Measurements from ENCODE around the gene SF3B1. TPM values are rescaled to one million over a fixed set of nuclear protein-coding genes. Genes with fewer than 3 reads are reported as not detected.

Gene SF3B1
- polyA plus RNA-seq, 1 experiment: 651 TPM

DNA sequence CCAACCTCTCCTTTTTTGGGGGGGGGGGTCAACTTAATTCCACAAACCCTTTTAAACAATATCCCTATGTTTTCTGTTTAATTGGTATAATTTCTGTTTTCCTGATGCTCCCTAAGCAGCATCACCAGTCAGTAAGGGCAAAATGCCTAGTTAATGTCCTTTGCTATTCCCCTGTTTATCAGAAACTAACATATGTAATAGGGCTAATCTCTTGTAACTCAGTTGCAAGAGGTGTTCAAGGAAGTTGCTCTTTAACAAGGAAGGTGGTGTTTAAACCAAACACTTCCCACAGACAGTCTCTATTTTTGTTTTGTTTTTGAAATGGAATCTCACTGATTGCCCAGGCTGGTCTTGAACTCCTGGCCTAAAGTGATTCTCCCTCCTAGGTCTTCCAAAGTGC lies 12.0 kb upstream of the SF3B1 start:
- POLR2A ChIA-PET: no interaction called here
- Histone ChIP-seq H3K9me3 (ENCODE audit: control insufficient read depth, insufficient read depth, low read length) (peaks cover 4% of the 10 kb centered on the region; the same call in 1 of the 2 replicates), H3K27me3 (ENCODE audit: control insufficient read depth, insufficient read depth, low read length) (no peaks in the 10 kb centered on the region), H3K4me3 (ENCODE audit: low read depth, low read length) (no peak overlapping the region), H3K27ac (ENCODE audit: low read depth, low read length) (no peak overlapping the region)
- CTCF ChIA-PET: no interaction called here
- DNase-seq (ENCODE audit: low read depth, low spot score): no peak
- TF ChIP-seq, protein P1, sequence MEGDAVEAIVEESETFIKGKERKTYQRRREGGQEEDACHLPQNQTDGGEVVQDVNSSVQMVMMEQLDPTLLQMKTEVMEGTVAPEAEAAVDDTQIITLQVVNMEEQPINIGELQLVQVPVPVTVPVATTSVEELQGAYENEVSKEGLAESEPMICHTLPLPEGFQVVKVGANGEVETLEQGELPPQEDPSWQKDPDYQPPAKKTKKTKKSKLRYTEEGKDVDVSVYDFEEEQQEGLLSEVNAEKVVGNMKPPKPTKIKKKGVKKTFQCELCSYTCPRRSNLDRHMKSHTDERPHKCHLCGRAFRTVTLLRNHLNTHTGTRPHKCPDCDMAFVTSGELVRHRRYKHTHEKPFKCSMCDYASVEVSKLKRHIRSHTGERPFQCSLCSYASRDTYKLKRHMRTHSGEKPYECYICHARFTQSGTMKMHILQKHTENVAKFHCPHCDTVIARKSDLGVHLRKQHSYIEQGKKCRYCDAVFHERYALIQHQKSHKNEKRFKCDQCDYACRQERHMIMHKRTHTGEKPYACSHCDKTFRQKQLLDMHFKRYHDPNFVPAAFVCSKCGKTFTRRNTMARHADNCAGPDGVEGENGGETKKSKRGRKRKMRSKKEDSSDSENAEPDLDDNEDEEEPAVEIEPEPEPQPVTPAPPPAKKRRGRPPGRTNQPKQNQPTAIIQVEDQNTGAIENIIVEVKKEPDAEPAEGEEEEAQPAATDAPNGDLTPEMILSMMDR (IDR thresholded peaks at IDR 0.05; ENCODE audit: low read depth, low read length): no peak

DNA sequence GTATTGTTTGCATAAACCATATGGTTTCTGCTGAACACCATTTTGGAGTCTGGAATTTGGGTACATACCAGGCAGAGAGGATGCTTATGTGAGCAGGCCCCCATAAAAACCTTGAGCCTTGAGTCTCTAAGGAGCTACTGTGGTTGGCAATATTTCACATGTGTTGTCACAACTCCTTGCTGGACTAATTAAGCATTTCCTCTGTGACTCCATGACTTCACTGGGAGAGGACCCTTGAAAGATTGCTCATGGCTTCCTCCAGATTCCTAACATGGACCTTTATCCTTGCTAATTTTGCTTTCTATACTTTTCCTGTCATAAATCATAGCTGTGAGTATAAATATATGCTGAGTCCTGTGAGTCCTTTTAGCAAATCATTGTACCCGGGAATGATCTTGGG lies 10.9 kb upstream of the SF3B1 start:
- ChIA-PET POLR2A (no interaction called here), CTCF (interaction anchor here (0.8 kb wide), 1 partner anchor 10 kb away, joined by 3 read pairs; no protein-coding TSS in a partner anchor)
- peaks cover 4% of the 10 kb centered on the region; the same call in 1 of the 2 replicates for H3K9me3 ChIP-seq (ENCODE audit: control insufficient read depth, insufficient read depth, low read length)
- H3K27me3 ChIP-seq (ENCODE audit: control insufficient read depth, insufficient read depth, low read length): no peaks in the 10 kb centered on the region
- TF ChIP-seq, protein P1 (IDR thresholded peaks at IDR 0.05; ENCODE audit: low read depth, low read length): no peak
- H3K4me3 ChIP-seq (ENCODE audit: low read depth, low read length): no peak overlapping the region
- H3K27ac ChIP-seq (ENCODE audit: low read depth, low read length): no peak overlapping the region
- DNase-seq (ENCODE audit: low read depth, low spot score): no peak

DNA sequence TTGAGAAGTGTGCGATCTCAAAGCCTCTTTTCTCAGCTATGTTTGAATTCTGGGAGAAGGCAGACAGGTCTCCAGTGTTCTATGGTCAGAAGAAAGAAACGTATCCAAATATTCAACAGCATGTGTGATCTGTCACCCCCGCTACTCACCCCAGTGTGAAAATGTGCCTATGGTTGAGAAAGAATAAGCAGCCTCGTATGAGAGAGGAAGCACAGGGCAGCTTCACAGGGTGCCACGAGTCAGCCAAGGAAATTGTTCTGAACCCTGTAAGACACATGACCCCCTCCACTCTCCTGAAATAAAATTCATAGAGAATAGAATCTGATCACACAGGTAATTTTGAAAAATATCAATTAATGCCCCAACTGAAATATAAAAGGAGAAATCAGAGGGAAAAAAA lies 8.0 kb upstream of the SF3B1 start:
- ChIA-PET POLR2A (interaction anchor here (1.5 kb wide), 1 partner anchor 10 kb away, joined by 7 read pairs; the partner anchor contains the start of gene COQ10B), CTCF (no interaction called here)
- DNase-seq (ENCODE audit: low read depth, low spot score): no peak
- Histone ChIP-seq H3K9me3 (ENCODE audit: control insufficient read depth, insufficient read depth, low read length) (no peaks in the 10 kb centered on the region), H3K27me3 (ENCODE audit: control insufficient read depth, insufficient read depth, low read length) (no peaks in the 10 kb centered on the region), H3K4me3 (ENCODE audit: low read depth, low read length) (no peak overlapping the region), H3K27ac (ENCODE audit: low read depth, low read length) (no peak overlapping the region)
- TF ChIP-seq, protein P1 (IDR thresholded peaks at IDR 0.05; ENCODE audit: low read depth, low read length): no peak

DNA sequence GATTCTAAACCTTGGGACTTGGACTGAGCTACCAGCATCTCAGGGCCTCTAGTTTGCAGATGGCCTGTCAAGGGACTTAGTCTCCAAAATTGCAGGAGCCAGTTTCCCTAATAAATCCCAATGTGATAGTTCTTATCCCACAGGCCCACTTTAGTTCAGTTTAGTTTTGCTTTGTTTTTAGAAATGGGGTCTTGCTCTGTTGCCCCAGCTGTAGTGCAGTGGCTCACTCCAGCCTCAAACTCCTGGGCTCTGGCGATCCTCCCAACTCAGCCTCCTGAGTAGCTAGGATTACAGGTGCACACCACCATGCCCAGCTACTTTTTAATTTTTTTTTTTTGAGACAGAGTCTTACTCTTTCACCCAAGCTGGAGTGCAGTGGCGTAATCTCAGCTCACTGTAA lies 2.6 kb upstream of the SF3B1 start:
- TF ChIP-seq, protein P1 (IDR thresholded peaks at IDR 0.05; ENCODE audit: low read depth, low read length): no peak
- CTCF ChIA-PET: no interaction called here
- no peak for DNase-seq (ENCODE audit: low read depth, low spot score)
- no peak overlapping the region for H3K27ac ChIP-seq (ENCODE audit: low read depth, low read length)
- POLR2A ChIA-PET: interaction anchor here (1.6 kb wide), 1 partner anchor 16 kb away, joined by 5 read pairs; the partner anchor contains the start of gene COQ10B
- H3K27me3 ChIP-seq (ENCODE audit: control insufficient read depth, insufficient read depth, low read length): no peaks in the 10 kb centered on the region
- no peak overlapping the region for H3K4me3 ChIP-seq (ENCODE audit: low read depth, low read length)
- H3K9me3 ChIP-seq (ENCODE audit: control insufficient read depth, insufficient read depth, low read length): no peaks in the 10 kb centered on the region

DNA sequence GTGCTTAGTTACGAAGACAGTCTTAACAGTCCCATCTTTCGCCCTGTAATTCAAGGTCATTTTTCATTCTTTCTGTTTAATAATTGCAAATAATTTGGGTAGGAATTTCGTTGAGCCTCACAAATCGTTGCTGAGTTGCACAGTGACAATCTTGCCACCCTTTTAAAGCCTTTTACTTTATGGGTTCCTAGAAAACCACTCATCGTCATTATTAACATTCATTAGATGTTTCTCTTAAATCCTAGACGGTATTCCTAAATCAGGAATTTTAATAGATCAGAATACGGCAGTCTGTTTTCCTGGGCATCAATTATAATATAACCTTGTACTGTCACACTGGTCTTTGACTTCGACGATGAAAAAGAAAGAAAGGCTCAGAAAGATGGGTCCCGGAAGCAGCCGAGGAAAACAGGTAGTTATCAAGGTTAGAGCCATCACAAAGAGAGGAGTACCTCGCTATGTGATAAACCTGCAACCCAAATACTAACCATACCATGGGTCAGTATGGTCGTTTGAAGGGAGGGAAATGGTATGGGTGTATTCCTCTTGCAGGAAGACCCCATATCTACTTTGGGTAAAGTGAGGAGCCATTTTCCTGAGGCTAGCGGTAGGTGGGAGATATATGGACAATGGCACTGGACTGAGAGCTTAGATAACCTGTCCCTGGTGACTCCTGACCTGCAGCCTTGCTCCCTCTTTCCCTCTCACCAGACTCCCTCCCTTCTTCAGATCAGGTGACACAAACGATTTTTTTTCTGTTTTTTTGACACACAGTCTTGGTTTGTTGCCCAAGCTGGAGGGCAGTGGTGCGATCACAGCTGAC lies 981 bp upstream of the SF3B1 start:
- Histone ChIP-seq H3K9me3 (ENCODE audit: control insufficient read depth, insufficient read depth, low read length) (no peaks in the 10 kb centered on the region), H3K27ac (ENCODE audit: low read depth, low read length) (peak overlapping the region; percentile 97), H3K27me3 (ENCODE audit: control insufficient read depth, insufficient read depth, low read length) (no peaks in the 10 kb centered on the region), H3K4me3 (ENCODE audit: low read depth, low read length) (peak overlapping the region; percentile 70)
- POLR2A ChIA-PET: interaction anchor here (1.4 to 2.6 kb wide), 3 partner anchors 16 to 64 kb away, joined by 8 to 49 read pairs (median 13); partner anchors contain the start of genes COQ10B, HSPD1 and HSPE1
- DNase-seq (ENCODE audit: low read depth, low spot score): no peak
- CTCF ChIA-PET: interaction anchor here (0.6 to 1.5 kb wide), 5 partner anchors 11 to 1874 kb away, joined by 3 to 7 read pairs (median 3); partner anchors contain the start of gene COQ10B
- TF ChIP-seq, protein P1 (IDR thresholded peaks at IDR 0.05; ENCODE audit: low read depth, low read length): no peak

Data from AG04450 (cell line).